Measurements from ENCODE around the gene PAF1. TPM values are rescaled to one million over a fixed set of nuclear protein-coding genes. Genes with fewer than 3 reads are reported as not detected.

The PAF1 gene
- 39.3 and 44.9 TPM in 2 replicates for total RNA-seq

GRCh38 chr19:39390751-39391437, at the start of gene PAF1, which contains the start of gene MED29:
Gene PAF1 (minus strand): TSS chr19:39391106. CDS start chr19:39390864, 242 bp downstream.
Gene MED29 (plus strand): TSS chr19:39391378. CDS start chr19:39391423, 45 bp downstream.

DNA sequence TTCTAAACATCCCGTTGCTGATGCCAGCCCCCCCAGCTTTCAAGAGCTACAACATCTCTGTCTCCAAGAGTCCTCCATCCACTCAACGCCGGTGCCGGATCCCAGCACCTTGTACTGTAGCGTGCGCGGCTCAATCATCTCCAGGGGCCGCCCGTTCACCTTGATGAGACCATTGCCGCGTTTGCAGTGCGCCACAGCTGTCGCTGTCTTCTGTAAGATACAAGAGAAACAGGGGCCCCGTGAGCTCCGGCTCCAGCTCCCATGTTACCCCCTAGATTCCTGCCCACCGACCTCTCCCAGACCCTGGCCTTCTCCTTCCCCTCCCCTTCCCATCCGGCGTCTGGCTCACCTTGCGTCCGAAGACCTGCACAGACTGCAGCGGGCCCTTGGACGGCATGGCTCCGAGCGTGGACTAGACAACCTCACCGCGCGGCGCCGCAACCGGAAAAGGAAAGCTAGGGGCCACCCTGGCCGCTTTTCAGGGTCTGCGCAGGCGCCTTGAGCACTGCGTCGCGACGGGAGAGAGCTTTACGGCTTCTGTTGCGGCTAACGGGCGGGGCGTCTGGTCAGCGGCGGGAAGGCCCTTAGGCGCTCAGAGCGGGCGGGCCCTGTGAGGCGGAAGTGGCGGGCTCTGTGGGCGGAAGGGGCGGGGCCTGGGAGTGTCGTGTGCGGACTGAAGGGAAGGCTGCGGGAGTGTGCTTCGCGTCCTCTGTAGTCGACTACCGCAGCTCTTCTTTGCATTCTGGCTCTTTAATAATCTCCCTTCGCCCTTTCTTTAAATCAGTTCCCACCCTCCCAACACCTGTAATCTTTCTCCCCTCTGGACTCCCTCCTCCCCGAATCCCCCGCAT, 44.8 kb upstream of the PAF1 start, which contains the start of gene RPS16:
TSS of gene RPS16 (minus strand) at position 451 of the 851 bp plus-strand sequence. CDS start at position 397, 54 bp downstream.

GRCh38 chr19:39412100-39412866, 21.4 kb upstream of the PAF1 start, which contains the start of gene PLEKHG2:
Gene PLEKHG2 (plus strand): TSS chr19:39412669. CDS start chr19:39414087, 1,418 bp downstream.

GRCh38 chr19:39406656-39407409, 15.9 kb upstream of the PAF1 start, which contains the start of gene ZFP36:
Gene ZFP36 (plus strand): TSS chr19:39406847. CDS start chr19:39406905, 58 bp downstream.

GRCh38 chr19:39341719-39342604, 48.9 kb downstream of the PAF1 start, which contains the start of gene SAMD4B:
Gene SAMD4B (plus strand): TSS chr19:39342421. CDS start chr19:39356894, 14,473 bp downstream.

Small RNAs within 50 kb of the gene (small RNA-seq; reads per million reads assigned to genes)
- gene AC011445.2 (0.23 reads per million), gene MIR4530 (0.09 reads per million), gene RN7SL566P (not detected)

Other genes starting within 250 kb of the PAF1 start
- not detected in 2 replicates for gene NCCRP1, start 194.1 kb downstream of the PAF1 start, total RNA-seq
- not detected in 2 replicates for gene SYCN, start 186.8 kb downstream of the PAF1 start, total RNA-seq
- gene IFNL3, start 146.1 kb downstream of the PAF1 start, total RNA-seq, result not detected in 2 replicates
- not detected in 2 replicates for gene IFNL4, start 142.2 kb downstream of the PAF1 start, total RNA-seq
- not detected in 2 replicates for gene IFNL2, start 122.7 kb downstream of the PAF1 start, total RNA-seq
- gene IFNL1, start 94.7 kb downstream of the PAF1 start, total RNA-seq, result not detected in 2 replicates
- 0.39 TPM in 1 of 2 replicates, not detected in the other for gene LRFN1, start 70.2 kb downstream of the PAF1 start, total RNA-seq
- gene GMFG, start 55.1 kb downstream of the PAF1 start, total RNA-seq, result not detected in 2 replicates
- 64.0 and 66.7 TPM in 2 replicates for gene SAMD4B, start 48.7 kb downstream of the PAF1 start, total RNA-seq
- gene MED29, start 272 bp upstream of the PAF1 start, total RNA-seq, result 18.1 and 20.9 TPM in 2 replicates
- 16.2 and 16.9 TPM in 2 replicates for gene ZFP36, start 15.7 kb upstream of the PAF1 start, total RNA-seq
- gene PLEKHG2, start 21.6 kb upstream of the PAF1 start, total RNA-seq, result 17.5 and 29.4 TPM in 2 replicates
- gene RPS16, start 44.8 kb upstream of the PAF1 start, total RNA-seq, result 123 and 173 TPM in 2 replicates
- 84.8 and 94.0 TPM in 2 replicates for gene SUPT5H, start 54.5 kb upstream of the PAF1 start, total RNA-seq
- gene TIMM50, start 89.7 kb upstream of the PAF1 start, total RNA-seq, result 35.3 and 58.7 TPM in 2 replicates
- gene DLL3, start 107.8 kb upstream of the PAF1 start, total RNA-seq, result under 0.01 TPM in 1 of 2 replicates, not detected in the other
- gene SELENOV, start 124.0 kb upstream of the PAF1 start, total RNA-seq, result not detected in 2 replicates
- gene EID2B, start 141.7 kb upstream of the PAF1 start, total RNA-seq, result 1.1 and 1.2 TPM in 2 replicates
- 6.3 and 14.4 TPM in 2 replicates for gene EID2, start 149.1 kb upstream of the PAF1 start, total RNA-seq
- gene LGALS13, start 211.4 kb upstream of the PAF1 start, total RNA-seq, result not detected in 2 replicates

All from placental epithelial cell (primary cell).